HFF-Myc (cell line): ENCODE measurements around the gene CCS.
"Not testable (repeated sequence)": the region's sequence is repeated elsewhere in the genome, so short reads cannot be mapped to it uniquely, and the experiment has no call there.

Source experiments
- DNase-seq: peaks from one replicate; pipeline ENCODE4 v3.0.0-alpha.2; 2011; ENCODE audit warnings: low read depth; ENCODE audit errors: extremely low read depth
- H3K4me3 ChIP-seq: replicated peaks from 2 replicates; pipeline ENCODE4 v1.5.1; 2011; ENCODE audit warnings: low read depth, mild to moderate bottlenecking, control low read depth, low read length
- TF ChIP-seq, protein P1 (sequence below): IDR thresholded peaks from 2 replicates; pipeline ENCODE4 v1.5.1; 2012; ENCODE audit warnings: mild to moderate bottlenecking, low read depth, low read length, control low read depth; ENCODE audit errors: missing control alignments

CCS gene

DNA sequence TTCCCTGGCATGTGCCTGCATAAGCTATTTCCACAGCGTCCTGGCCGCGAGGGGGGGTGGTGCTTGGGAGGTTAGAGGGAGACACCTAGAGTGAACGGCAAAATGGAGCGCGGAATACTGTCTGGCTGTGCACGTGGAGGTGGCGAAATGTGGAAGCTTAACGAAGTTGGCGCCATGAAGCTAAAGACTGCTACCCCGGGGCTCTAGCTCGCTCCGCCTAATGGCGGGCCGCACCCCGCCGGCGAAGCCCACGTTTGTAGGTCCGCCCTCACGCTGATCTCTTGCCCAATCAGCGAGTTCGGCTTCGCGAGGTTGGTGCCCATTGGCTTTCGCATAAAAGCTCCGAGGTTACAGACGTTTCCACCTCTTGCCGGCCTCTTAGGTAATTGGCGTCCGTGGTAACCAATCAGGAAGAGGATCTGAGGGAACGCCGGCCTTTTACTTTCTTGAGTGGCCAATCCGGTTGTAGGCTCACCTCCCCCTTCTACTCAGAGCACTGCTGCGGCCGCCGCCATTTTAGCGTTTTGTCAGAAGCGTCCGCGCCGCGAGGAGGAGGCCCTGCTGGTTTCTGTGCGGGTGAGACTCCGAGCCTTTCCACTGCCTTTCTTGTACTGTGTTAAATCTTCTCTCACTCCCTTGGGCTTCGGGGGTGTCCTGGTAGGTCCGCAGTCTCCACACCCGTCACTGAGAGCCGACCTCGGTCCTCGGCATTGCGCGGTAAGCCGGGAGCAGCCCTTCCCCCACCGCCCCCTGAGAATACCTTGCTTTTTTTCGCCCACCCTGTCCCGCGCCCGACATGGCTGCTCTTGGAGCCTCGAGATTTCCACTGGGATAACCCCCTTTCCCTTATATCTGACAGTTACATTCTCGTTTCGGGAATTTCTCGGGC is 45.4 kb downstream of the CCS start, which contains the start of gene RBM4:
Gene RBM4 (plus strand): TSS at position 527 of the 889 bp plus-strand sequence. CDS start 1,009 bp downstream, outside the sequence.
- H3K4me3 ChIP-seq, result peak within 1 kb of the TSS; percentile 95
- TF ChIP-seq, protein P1, sequence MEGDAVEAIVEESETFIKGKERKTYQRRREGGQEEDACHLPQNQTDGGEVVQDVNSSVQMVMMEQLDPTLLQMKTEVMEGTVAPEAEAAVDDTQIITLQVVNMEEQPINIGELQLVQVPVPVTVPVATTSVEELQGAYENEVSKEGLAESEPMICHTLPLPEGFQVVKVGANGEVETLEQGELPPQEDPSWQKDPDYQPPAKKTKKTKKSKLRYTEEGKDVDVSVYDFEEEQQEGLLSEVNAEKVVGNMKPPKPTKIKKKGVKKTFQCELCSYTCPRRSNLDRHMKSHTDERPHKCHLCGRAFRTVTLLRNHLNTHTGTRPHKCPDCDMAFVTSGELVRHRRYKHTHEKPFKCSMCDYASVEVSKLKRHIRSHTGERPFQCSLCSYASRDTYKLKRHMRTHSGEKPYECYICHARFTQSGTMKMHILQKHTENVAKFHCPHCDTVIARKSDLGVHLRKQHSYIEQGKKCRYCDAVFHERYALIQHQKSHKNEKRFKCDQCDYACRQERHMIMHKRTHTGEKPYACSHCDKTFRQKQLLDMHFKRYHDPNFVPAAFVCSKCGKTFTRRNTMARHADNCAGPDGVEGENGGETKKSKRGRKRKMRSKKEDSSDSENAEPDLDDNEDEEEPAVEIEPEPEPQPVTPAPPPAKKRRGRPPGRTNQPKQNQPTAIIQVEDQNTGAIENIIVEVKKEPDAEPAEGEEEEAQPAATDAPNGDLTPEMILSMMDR, result no peak
- DNase-seq, result peak; percentile 100

DNA sequence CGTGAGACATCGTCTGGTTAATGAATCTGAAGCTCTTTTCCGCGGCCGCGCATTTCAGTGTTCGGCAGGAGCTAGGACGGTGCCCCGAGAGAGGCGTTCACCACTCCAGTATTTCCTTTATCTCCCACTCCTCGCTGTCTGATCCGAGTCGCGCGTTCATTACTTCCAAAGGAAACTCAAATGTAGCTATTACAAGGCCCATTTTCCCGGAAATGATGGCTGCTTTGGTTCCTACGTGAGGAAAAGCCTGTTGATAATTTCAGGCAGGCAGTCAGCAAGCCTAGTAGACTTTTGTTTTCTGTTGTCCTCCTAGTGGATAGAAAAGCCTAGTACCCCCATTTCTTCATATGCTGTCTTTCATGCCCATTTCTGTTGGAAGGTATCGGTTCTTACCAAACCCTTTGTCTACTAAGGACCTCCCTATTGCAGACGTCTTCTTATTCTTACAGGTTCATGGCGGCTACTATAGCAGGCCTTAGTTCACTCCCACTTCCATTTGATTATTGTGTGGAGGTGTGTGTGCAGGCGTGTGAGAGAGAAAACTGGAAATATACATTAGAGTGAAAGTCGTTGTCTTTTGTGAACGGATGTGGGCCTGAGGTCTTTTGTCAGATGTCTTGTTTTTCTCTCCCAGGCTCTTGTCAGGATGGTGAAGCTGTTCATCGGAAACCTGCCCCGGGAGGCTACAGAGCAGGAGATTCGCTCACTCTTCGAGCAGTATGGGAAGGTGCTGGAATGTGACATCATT is 46.3 kb downstream of the CCS start:
- H3K4me3 ChIP-seq, result peak overlapping the region; percentile 95
- TF ChIP-seq, protein P1, result no peak
- DNase-seq, result no peak

DNA sequence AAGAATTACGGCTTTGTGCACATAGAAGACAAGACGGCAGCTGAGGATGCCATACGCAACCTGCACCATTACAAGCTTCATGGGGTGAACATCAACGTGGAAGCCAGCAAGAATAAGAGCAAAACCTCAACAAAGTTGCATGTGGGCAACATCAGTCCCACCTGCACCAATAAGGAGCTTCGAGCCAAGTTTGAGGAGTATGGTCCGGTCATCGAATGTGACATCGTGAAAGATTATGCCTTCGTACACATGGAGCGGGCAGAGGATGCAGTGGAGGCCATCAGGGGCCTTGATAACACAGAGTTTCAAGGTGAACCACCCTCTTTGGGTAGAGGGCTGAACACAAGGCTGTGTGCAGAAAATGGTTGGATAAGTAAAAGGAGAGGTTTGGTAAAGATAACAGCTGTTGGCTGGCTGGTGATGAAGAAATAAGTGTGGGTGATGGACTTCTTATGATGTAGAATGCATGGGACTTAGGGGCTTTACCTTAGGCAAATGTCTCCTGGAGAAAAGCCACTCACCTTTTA is 46.9 kb downstream of the CCS start:
- peak overlapping the region; percentile 95 for H3K4me3 ChIP-seq
- not testable (repeated sequence) for DNase-seq

DNA sequence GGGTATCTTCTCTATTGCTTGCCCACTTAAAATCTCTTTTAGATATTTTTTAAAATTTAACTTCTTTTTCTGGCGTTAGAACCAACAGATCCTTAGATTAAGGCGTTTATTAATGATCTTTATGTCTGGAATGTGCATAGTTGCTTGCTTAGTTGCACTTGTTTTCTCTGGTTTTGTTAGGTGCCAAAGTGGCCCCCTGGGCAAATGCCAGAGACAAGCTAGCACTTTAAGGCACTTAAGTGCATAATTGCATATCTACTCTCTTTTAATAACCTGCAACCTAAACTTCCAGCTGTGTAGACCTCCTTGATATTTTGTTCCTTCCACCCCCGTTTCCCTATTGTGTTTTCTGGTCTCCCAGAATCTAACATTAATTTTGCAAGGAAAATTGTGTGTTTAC is 48.8 kb downstream of the CCS start:
- H3K4me3 ChIP-seq, result peak overlapping the region; percentile 95
- no peak for DNase-seq
- TF ChIP-seq, protein P1, result no peak

DNA sequence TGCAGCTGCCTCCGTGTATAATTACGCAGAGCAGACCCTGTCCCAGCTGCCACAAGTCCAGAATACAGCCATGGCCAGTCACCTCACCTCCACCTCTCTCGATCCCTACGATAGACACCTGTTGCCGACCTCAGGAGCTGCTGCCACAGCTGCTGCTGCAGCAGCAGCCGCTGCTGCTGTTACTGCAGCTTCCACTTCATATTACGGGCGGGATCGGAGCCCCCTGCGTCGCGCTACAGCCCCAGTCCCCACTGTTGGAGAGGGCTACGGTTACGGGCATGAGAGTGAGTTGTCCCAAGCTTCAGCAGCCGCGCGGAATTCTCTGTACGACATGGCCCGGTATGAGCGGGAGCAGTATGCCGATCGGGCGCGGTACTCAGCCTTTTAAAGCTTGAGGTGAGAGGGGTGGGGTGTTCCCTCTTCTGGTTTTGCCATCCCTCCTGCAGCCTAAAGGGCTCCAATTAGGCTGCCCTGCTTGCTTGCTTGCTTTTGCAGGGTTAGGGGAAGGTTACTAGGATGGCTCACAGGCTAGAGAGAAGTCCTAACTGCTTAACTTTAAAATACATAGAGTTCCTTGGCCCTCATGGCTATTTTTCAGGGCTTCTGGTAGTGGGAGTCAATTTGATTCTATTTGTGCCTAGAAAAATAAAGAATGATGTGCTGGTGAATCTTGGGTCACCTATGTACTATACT is 50.9 kb downstream of the CCS start:
- DNase-seq, result no peak
- H3K4me3 ChIP-seq, result peak overlapping the region; percentile 13
- TF ChIP-seq, protein P1, result no peak

DNA sequence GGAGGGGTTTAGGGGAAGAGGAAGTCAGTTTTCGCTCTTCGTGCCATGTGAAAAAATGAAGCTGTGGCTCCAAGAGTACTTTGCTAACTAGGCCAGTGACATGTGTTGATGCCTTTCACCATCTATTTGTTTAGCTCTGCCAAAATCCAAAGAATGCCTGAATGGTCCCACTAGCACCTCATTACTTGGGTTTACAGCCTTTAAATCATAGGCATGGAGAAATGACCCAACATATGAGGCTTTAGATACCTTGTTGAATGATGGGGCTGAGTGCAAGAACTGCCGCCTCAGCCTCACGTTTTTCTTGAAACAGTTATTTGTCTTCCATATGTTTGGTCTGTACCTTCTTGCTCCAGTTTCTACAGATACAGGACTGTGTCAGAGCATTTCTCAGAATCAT is 53.8 kb downstream of the CCS start:
- no peak for DNase-seq
- no peak overlapping the region for H3K4me3 ChIP-seq
- TF ChIP-seq, protein P1, result no peak
